Measurements from ENCODE around the gene IMMP2L. TPM values are rescaled to one million over a fixed set of nuclear protein-coding genes. Genes with fewer than 3 reads are reported as not detected.

The IMMP2L gene
- total and polyA plus RNA-seq, 2 donors (not counting 3 experiments of a cell fraction or from before 2014, with no cell fraction given): 9.9 to 11.8 TPM

- no peak overlapping the region for H3K4me3 ChIP-seq (replicated peaks in 1 of 3; ENCODE audit: insufficient read depth in 1 of 3, low read depth in 1 of 3, low read length in 3 of 3)
- FAIRE-seq (no peak), DNase-seq (ENCODE audit: low read depth, low spot score) (no peak)
- H2AFZ ChIP-seq (ENCODE audit: low read depth, low read length): no peak overlapping the region
- no peaks in the 10 kb centered on the region for H3K36me3 ChIP-seq (ENCODE audit: control insufficient read depth in 2 of 2, extremely low read depth in 1 of 2, insufficient read depth in 2 of 2, low read length in 2 of 2)
- CTCF ChIA-PET: no interaction called here
- no peak overlapping the region for H3K4me2 ChIP-seq (ENCODE audit: insufficient read depth, low read length)
- H3K4me1 ChIP-seq (ENCODE audit: control insufficient read depth, extremely low read depth, insufficient read depth, low read length): no peaks in the 10 kb centered on the region
- H3K9ac ChIP-seq (replicated peaks; ENCODE audit: extremely low read depth, insufficient read depth, low read length): no peak overlapping the region
- H3K9me1 ChIP-seq (replicated peaks; ENCODE audit: control insufficient read depth, extremely low read depth, insufficient read depth, low read length): peaks cover 2% of the 10 kb centered on the region
- no TSS peak for BruUV-seq (replicated peaks)
- intact Hi-C loops (cut with micrococcal nuclease) (no loop called here), dilution Hi-C loops (cut with MboI; ENCODE audit: extremely low pct_ligation_motif_present, low sequenced_read_pairs) (no loop called here)
- no peaks in the 10 kb centered on the region for H3K9me3 ChIP-seq (replicated peaks; ENCODE audit: control insufficient read depth, insufficient read depth, low read length)
- no peak overlapping the region for H3K27ac ChIP-seq (ENCODE audit: insufficient read depth, low read depth, low read length)
- no peak for TF ChIP-seq POLR2A (IDR thresholded peaks at IDR 0.05; ENCODE audit: low read depth, low read length)
- no peak for TF ChIP-seq FOS (IDR thresholded peaks at IDR 0.05; ENCODE audit: borderline replicate concordance, insufficient read depth, low read length)
- no peak for TF ChIP-seq JUN (IDR thresholded peaks at IDR 0.05; ENCODE audit: borderline replicate concordance, insufficient read depth, insufficient read length, low read depth)
- TF ChIP-seq GATA2 (IDR thresholded peaks at IDR 0.05; ENCODE audit: insufficient read depth, insufficient read length, low read depth, low read length): no peak
- H3K27me3 ChIP-seq (ENCODE audit: control insufficient read depth in 2 of 2, insufficient read depth in 2 of 2, low read length in 2 of 2): no peaks in the 10 kb centered on the region
- H3K79me2 ChIP-seq (ENCODE audit: control insufficient read depth, insufficient read depth, low read length): no peaks in the 10 kb centered on the region
- no peaks in the 10 kb centered on the region for H4K20me1 ChIP-seq (replicated peaks; ENCODE audit: control insufficient read depth, extremely low read depth, insufficient read depth, low read length)
- POLR2A ChIA-PET: no interaction called here
Observed at GRCh38 chr7:110881721-110882120, 680.6 kb downstream of the IMMP2L start.

GRCh38 chr7:110880971-110881370 is 681.3 kb downstream of the IMMP2L start:
- Histone ChIP-seq H2AFZ (ENCODE audit: low read depth, low read length) (no peak overlapping the region), H3K9me1 (replicated peaks; ENCODE audit: control insufficient read depth, extremely low read depth, insufficient read depth, low read length) (peaks cover 2% of the 10 kb centered on the region), H3K4me1 (ENCODE audit: control insufficient read depth, extremely low read depth, insufficient read depth, low read length) (no peaks in the 10 kb centered on the region), H3K27me3 (ENCODE audit: control insufficient read depth in 2 of 2, insufficient read depth in 2 of 2, low read length in 2 of 2) (no peaks in the 10 kb centered on the region), H3K4me2 (ENCODE audit: insufficient read depth, low read length) (no peak overlapping the region), H4K20me1 (replicated peaks; ENCODE audit: control insufficient read depth, extremely low read depth, insufficient read depth, low read length) (no peaks in the 10 kb centered on the region), H3K9me3 (replicated peaks; ENCODE audit: control insufficient read depth, insufficient read depth, low read length) (no peaks in the 10 kb centered on the region), H3K4me3 (replicated peaks in 1 of 3; ENCODE audit: insufficient read depth in 1 of 3, low read depth in 1 of 3, low read length in 3 of 3) (no peak overlapping the region), H3K9ac (replicated peaks; ENCODE audit: extremely low read depth, insufficient read depth, low read length) (no peak overlapping the region), H3K27ac (ENCODE audit: insufficient read depth, low read depth, low read length) (no peak overlapping the region), H3K79me2 (ENCODE audit: control insufficient read depth, insufficient read depth, low read length) (no peaks in the 10 kb centered on the region), H3K36me3 (ENCODE audit: control insufficient read depth in 2 of 2, extremely low read depth in 1 of 2, insufficient read depth in 2 of 2, low read length in 2 of 2) (no peaks in the 10 kb centered on the region)
- BruUV-seq (replicated peaks): no TSS peak
- dilution Hi-C loops (cut with MboI; ENCODE audit: extremely low pct_ligation_motif_present, low sequenced_read_pairs): no loop called here
- FAIRE-seq: no peak
- intact Hi-C loops (cut with micrococcal nuclease): no loop called here
- DNase-seq (ENCODE audit: low read depth, low spot score): no peak
- ChIA-PET CTCF (no interaction called here), POLR2A (no interaction called here)
- no peak for TF ChIP-seq MYC (IDR thresholded peaks at IDR 0.05; ENCODE audit: low read depth, low read length)
